GM21528 (cell line): ENCODE data around the gene RHBDD1.

Source experiments
- ATAC-seq: cut with Tn5 transposase; IDR thresholded peaks from one replicate; pipeline ENCODE4 v1.9.1; 2021; ENCODE audit warnings: mild to moderate bottlenecking, moderate library complexity; ENCODE audit not compliant: unreplicated experiment, low FRiP score

Gene RHBDD1

DNA sequence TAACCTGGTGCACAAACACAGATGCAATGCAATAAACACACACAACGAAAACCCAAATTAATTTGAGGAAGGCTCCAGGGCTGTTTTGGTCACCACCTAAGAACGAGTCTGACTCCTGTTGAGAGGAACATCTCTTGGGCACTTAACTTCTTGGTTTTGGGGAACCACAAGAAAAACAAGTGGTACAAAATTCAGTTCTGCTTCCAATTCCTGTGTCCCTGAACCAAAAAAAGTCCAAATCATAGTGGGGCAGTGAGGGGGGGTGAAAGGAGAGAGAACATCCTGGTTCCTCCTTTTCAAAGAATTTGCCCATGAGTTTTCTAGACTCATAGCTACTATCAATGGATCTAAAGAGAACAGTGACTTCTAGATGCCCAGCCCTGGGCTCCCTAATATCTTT, 184.6 kb downstream of the RHBDD1 start:
- ATAC-seq: no peak

GRCh38 chr2:227022608-227023007, 186.8 kb downstream of the RHBDD1 start:
- no peak for ATAC-seq

DNA sequence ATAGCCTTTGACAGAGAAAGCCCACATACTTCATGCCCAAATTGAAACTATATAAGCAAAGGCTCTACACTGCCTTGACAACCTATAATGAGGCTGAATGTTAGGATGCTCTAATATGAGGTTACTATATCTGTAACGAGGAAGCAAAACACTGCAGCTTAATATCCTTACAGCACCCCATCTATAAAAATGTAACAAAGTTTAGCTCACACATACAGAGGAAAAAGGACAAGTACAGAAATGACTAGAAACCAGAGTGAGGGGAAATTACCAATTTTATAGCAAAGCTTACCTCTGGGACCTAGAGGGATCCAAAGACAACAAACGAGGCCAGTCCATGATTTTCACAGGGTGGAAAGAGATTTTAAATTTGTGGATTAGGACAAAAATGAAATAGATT, 189.7 kb downstream of the RHBDD1 start:
- ATAC-seq: no peak

DNA sequence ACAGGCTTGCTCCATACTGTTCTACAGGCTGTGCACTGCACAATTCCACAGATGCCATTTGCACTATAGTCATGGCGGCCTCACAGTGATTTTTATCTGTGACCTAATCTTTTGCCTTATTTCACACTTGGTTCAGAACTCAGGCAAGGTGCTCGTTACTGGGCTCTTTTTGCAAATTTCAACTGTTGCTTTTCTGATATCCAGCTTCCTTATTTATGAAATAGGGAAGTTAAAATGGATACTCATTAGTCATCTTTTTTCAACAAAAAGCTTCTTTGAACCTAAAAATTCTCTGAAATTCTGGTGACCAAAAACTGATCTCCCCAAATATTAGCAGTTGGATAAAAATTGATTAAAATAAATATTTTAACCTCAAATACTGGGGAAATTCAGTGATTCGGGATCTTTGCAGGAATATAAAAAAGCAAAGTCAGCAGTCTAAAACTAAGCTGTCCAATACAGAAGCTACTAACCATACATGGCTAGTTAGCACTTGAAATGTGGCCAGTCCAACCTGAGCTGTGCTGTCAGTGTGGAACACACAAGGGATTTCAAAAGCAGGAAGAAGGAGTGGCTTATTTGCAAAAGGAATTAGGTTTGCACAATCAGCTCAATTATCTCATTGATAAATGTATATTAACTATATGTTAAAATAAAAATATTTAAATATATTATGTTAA, 193.7 kb downstream of the RHBDD1 start:
- ATAC-seq: no peak

DNA sequence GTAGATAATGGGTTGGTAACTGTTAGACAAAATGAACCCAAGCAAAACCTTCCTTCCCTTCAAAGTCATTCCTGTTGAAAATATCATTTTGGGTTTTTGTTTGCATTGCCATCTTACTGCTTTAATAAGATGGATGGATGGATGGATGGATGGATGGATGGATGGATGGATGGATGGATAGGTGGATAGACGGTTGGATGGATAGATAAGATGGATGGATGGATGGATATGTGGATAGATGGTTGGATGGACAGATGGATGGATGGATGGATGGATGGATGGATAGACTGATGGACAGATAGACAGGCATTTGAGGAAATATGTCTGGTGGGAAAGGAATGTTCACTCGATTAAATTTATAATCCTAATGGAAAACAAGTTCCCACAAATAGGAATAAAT, 194.9 kb downstream of the RHBDD1 start:
- ATAC-seq: no peak

GRCh38 chr2:227031379-227031778, 195.5 kb downstream of the RHBDD1 start:
- no peak for ATAC-seq

- ATAC-seq: peak; percentile 73
Measured at GRCh38 chr2:227033471-227034148, 197.8 kb downstream of the RHBDD1 start.

DNA sequence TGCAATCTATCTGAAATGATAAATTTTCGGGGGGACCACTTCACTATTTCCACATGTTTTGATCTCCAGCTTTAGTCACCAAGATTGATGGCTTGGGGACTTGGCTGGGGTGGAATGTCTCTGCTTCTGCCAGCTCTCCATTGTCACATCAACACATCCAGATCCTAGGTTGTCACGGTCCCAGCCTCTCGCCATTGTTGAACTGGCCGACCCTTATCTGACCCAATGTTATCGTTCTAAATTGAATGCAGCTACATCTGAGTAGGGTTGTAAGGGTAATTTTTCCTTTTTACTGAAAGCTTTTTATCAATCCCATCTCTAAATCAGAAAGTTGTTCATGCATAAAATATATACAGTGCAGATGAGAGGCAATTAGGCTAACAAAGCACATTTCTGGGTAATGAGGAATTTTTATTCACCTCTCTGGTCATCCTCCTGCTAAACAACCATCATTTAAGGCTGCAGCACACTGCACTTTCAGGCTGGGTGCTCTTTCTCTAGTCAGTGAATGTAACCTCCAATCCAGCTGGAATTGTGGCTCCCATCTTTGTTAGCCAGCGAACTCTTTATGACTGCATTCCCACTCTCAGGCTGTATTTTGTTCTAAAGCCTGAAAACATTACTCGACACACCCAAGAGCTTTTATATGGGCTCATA, 200.0 kb downstream of the RHBDD1 start:
- no peak for ATAC-seq

DNA sequence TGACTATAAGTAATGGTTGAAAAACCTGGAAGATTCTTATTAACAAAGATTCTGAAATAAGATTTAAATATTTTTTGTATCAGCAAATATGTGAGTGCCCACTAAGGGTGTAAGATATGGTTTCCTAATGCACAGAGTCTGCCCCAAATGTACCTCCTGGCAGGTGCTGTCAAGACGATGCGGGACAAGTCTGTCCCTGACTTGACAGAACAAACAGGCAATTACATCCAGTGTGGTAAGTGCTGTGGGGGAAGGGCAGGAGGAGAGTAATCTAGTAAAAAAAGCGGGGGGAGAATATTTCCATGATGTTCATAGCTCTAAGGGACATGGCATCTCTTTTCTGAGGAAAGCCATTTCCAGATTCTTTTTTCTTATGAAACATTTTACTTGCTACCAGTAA, 200.7 kb downstream of the RHBDD1 start:
- ATAC-seq: no peak

DNA sequence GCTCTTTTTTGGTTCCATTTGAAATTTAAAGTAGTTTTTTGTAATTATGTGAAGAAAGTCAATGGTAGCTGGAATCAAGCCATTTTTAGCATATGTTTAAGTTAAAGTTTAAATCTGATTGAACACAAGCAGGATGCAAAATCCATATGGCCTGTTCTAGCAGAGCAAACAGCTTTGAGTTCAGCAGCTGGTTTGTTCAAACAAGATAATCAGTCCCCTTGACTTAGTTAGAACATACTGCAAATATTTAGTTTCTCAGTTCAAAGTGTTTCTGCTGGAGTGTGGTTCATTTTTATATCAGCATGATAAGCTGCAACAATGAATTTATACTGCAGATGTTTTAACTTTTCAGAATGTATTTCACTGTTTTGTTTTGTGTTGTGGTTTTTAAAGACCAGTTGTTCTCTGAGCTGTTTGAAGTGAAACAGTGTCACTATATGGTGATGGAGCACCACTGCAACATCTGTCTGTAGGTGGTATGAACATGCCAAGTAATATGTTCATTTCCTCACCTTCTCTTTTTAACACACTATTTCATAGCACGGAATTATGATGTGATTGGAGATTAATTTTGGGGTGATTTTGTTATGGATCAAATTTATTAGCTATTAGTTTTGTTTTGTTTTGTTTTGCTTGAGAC, 202.8 kb downstream of the RHBDD1 start:
- no peak for ATAC-seq

DNA sequence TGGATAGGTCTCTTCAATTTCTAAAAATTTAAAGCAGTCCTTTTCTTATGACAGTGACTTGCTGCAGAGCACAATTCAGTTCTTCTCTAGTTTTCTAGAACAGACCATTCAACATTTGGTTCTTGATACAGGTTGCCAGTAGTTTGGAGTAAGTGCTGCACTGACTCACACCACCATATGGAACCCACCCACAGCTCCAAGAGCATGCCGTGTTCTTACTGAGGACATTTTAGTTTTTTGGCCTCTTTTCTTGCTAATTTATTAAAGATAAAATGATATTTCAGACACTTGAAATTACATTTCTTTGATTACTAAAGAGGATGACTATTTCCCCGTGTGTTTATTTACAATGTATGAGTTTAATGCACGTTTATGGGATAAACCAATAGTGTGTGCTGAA, 208.1 kb downstream of the RHBDD1 start:
- no peak for ATAC-seq
